Measurements from ENCODE around the gene AKAP8L. TPM values are rescaled to one million over a fixed set of nuclear protein-coding genes. Genes with fewer than 3 reads are reported as not detected.

AKAP8L gene
- total RNA-seq, 1 experiment from 2014 or later: 106 TPM

GRCh38 chr19:15443838-15444237 lies 25.1 kb upstream of the AKAP8L start:
- H2AFZ ChIP-seq (ENCODE audit: low read depth, low read length, poor library complexity, severe bottlenecking): no peak overlapping the region
- peaks cover 3 to 5% of the 10 kb centered on the region in 2 experiments; a peak in 3 of 4 replicates for H3K4me1 ChIP-seq (ENCODE audit: control insufficient read depth in 1 of 2, insufficient read depth in 2 of 2, low read length in 2 of 2)
- DNase-seq (ENCODE audit: low read depth, low spot score): no peak
- no peaks in the 10 kb centered on the region for H3K27me3 ChIP-seq (ENCODE audit: insufficient read depth, low read length)
- no peak overlapping the region for H3K4me3 ChIP-seq (replicated peaks in 1 of 2; ENCODE audit: low read depth in 1 of 2, low read length in 2 of 2)
- no peak overlapping the region for H3K4me2 ChIP-seq (ENCODE audit: low read length)
- TF ChIP-seq RAD21 (IDR thresholded peaks at IDR 0.05; ENCODE audit: low read depth): no peak
- TF ChIP-seq POLR2A (IDR thresholded peaks at IDR 0.05; ENCODE audit: borderline replicate concordance, extremely low read depth, insufficient read depth, insufficient read length): no peak
- TF ChIP-seq TCF7L2 (IDR thresholded peaks at IDR 0.05; ENCODE audit: borderline replicate concordance, extremely low read depth, insufficient read depth, insufficient read length): no peak
- no peak for TF ChIP-seq MAX (IDR thresholded peaks at IDR 0.05)
- no peak for TF ChIP-seq SP1 (IDR thresholded peaks at IDR 0.05; ENCODE audit: low read depth)
- no peak for TF ChIP-seq EGR1 (IDR thresholded peaks at IDR 0.05; ENCODE audit: low read depth)
- TF ChIP-seq REST (IDR thresholded peaks at IDR 0.05; ENCODE audit: low read depth): no peak
- no peak for TF ChIP-seq ZNF274 (IDR thresholded peaks at IDR 0.05; ENCODE audit: low read depth, low read length)
- no peak for TF ChIP-seq CEBPB (IDR thresholded peaks at IDR 0.05; ENCODE audit: low read depth)
- TF ChIP-seq EZH2 (IDR thresholded peaks at IDR 0.05): no peak
- TF ChIP-seq CTCF (IDR thresholded peaks at IDR 0.05 in 2 of 3, conservative IDR thresholded peaks at IDR 0.05 in 1 of 3; ENCODE audit: borderline replicate concordance in 1 of 3, insufficient read depth in 1 of 3, low read depth in 2 of 3, low read length in 2 of 3): no peak
- no peak for TF ChIP-seq FOSL1 (IDR thresholded peaks at IDR 0.05; ENCODE audit: low read depth)
- no peak for TF ChIP-seq ZFX (IDR thresholded peaks at IDR 0.05)
- TF ChIP-seq ZBTB33 (IDR thresholded peaks at IDR 0.05; ENCODE audit: extremely low read depth, insufficient replicate concordance, low read length): no peak
- TF ChIP-seq CBX3 (IDR thresholded peaks at IDR 0.05; ENCODE audit: low read depth): no peak
- no peak for TF ChIP-seq ATF3 (IDR thresholded peaks at IDR 0.05)
- TF ChIP-seq ELF1 (IDR thresholded peaks at IDR 0.05; ENCODE audit: borderline replicate concordance, low read depth): no peak
- no peak for TF ChIP-seq YY1 (IDR thresholded peaks at IDR 0.05; ENCODE audit: extremely low read depth, insufficient replicate concordance, low read depth, low read length)
- no peak for TF ChIP-seq SRF (IDR thresholded peaks at IDR 0.05; ENCODE audit: low read depth)
- TF ChIP-seq SIN3A (IDR thresholded peaks at IDR 0.05; ENCODE audit: low read depth): no peak
- CTCF ChIA-PET: no interaction called here
- no peaks in the 10 kb centered on the region for H3K9me2 ChIP-seq (ENCODE audit: insufficient read depth)
- intact Hi-C loops (cut with micrococcal nuclease): no loop called here
- H3K79me2 ChIP-seq (ENCODE audit: insufficient read depth, low read length): no peaks in the 10 kb centered on the region
- BruUV-seq (replicated peaks): no TSS peak
- no peaks in the 10 kb centered on the region for H4K20me1 ChIP-seq (ENCODE audit: insufficient read depth)
- H3K27ac ChIP-seq (ENCODE audit: low read depth, low read length): no peak overlapping the region
- POLR2A ChIA-PET: no interaction called here
- H3K9me3 ChIP-seq (ENCODE audit: control insufficient read depth in 1 of 2, insufficient read depth in 1 of 2, low read depth in 1 of 2, low read length in 2 of 2): no peaks in the 10 kb centered on the region
- no peaks in the 10 kb centered on the region for H3K36me3 ChIP-seq (ENCODE audit: control insufficient read depth in 1 of 2, insufficient read depth in 2 of 2, low read length in 2 of 2)
- no peak for ATAC-seq
- RAD21 ChIA-PET (ENCODE audit: low non-redundant PET in 1 of 2, low total read pairs in 2 of 2, uncharacterized antibody in 2 of 2, unreplicated experiment in 2 of 2): no interaction called here
- H3K9ac ChIP-seq (ENCODE audit: low read length): no peak overlapping the region

Data from HCT116 (cell line).